ENCODE measurements around the gene TEC. TPM values are rescaled to one million over a fixed set of nuclear protein-coding genes. Genes with fewer than 3 reads are reported as not detected.
A peak's percentile ranks its signal among the peaks of the same experiment; 100 is the strongest.

TEC gene
- total and polyA plus RNA-seq, 9 of the 15 experiments (the other 6 are each of a cell fraction or from before 2014, with no cell fraction given), result 5.3 to 14.7 (median 8.8) TPM

GRCh38 chr4:48243429-48243828, 26.2 kb downstream of the TEC start (continued):
- TF ChIP-seq ZNF124 (CRISPR knock-in tag; IDR thresholded peaks at IDR 0.05) (no peak), USF1 (CRISPR knock-in tag; IDR thresholded peaks at IDR 0.05) (peak; percentile 55; the same call in 1 of the 2 replicates), XRCC3 (IDR thresholded peaks at IDR 0.05) (no peak), ZKSCAN8 (CRISPR knock-in tag; IDR thresholded peaks at IDR 0.05) (no peak), TBL1XR1 (IDR thresholded peaks at IDR 0.05; ENCODE audit: low read length in 2 of 2) (peak; percentile 78 to 88; a peak in 2 of 4 replicates), OTX1 (CRISPR knock-in tag; IDR thresholded peaks at IDR 0.05) (no peak), ZMIZ1 (IDR thresholded peaks at IDR 0.05; ENCODE audit: low read depth in 2 of 2, low read length in 2 of 2) (peak in 1 of 2 experiments; percentile 71; a peak in 1 of 4 replicates), ZNF121 (CRISPR knock-in tag; conservative IDR thresholded peaks at IDR 0.05) (no peak), ATF2 (CRISPR knock-in tag; IDR thresholded peaks at IDR 0.05) (no peak), SMARCA4 (IDR thresholded peaks at IDR 0.05) (peak; percentile 78), HNRNPH1 (optimal IDR thresholded peaks at IDR 0.05; ENCODE audit: low read depth, low read length) (no peak), SMARCB1 (IDR thresholded peaks at IDR 0.05; ENCODE audit: insufficient read length, low read depth) (no peak), ZNF77 (CRISPR knock-in tag; IDR thresholded peaks at IDR 0.05) (no peak), PML (IDR thresholded peaks at IDR 0.05; ENCODE audit: low read length) (peak; percentile 88), CBFB (CRISPR knock-in tag; IDR thresholded peaks at IDR 0.05) (no peak), HMG20A (CRISPR knock-in tag; conservative IDR thresholded peaks at IDR 0.05) (no peak), MCM5 (IDR thresholded peaks at IDR 0.05; ENCODE audit: low read depth) (no peak), THRA (IDR thresholded peaks at IDR 0.05) (no peak), POLR3A (IDR thresholded peaks at IDR 0.05; ENCODE audit: borderline replicate concordance, extremely low read depth, insufficient read depth, insufficient read length) (no peak), ZNF696 (CRISPR knock-in tag; conservative IDR thresholded peaks at IDR 0.05) (no peak), RNF219 (CRISPR knock-in tag; IDR thresholded peaks at IDR 0.05) (no peak)

Data from K562 (cell line).